Fibroblast of lung (primary cell): ENCODE data around the gene GJD3. TPM values are rescaled to one million over a fixed set of nuclear protein-coding genes. Genes with fewer than 3 reads are reported as not detected.
"Not testable (repeated sequence)": the region's sequence is repeated elsewhere in the genome, so short reads cannot be mapped to it uniquely, and the experiment has no call there.

ENCODE experiments used
- DNase-seq, 2 donors: peaks; one replicate each; pipeline versions ENCODE4 v3.0.0 to v3.0.0-alpha.2; 2010; ENCODE audit warnings: low read depth in 2 of 2
- H2AFZ ChIP-seq: 2 replicates; pipeline ENCODE4 v1.5.1; 2012; ENCODE audit warnings: low read length, control low read depth, inconsistent platforms
- H3K27ac ChIP-seq: 2 replicates; pipeline ENCODE4 v1.5.1; 2011; ENCODE audit warnings: low read length, control low read depth; ENCODE audit not compliant: insufficient read depth
- H3K27me3 ChIP-seq: 2 replicates; pipeline ENCODE4 v1.5.1; 2011; ENCODE audit warnings: mild to moderate bottlenecking, low read length; ENCODE audit not compliant: control insufficient read depth, insufficient read depth
- H3K36me3 ChIP-seq: 2 replicates; pipeline ENCODE4 v1.5.1; 2011; ENCODE audit warnings: low read length; ENCODE audit not compliant: control insufficient read depth, insufficient read depth
- H3K4me1 ChIP-seq: 2 replicates; pipeline ENCODE4 v1.5.1; 2011; ENCODE audit warnings: low read length; ENCODE audit not compliant: control insufficient read depth, insufficient read depth; ENCODE audit errors: extremely low read depth
- H3K4me2 ChIP-seq: 2 replicates; pipeline ENCODE4 v1.5.1; 2011; ENCODE audit warnings: low read length, control low read depth; ENCODE audit not compliant: insufficient read depth; ENCODE audit errors: extremely low read depth
- H3K4me3 ChIP-seq, 4 experiments: fragments of 200-600 bp in 1 of 4; sonication (generic) in 1 of 4; replicated peaks in 1 of 4; 2 replicates each; pipeline ENCODE4 v1.5.1; 2011 to 2016; ENCODE audit warnings: low read length in 4 of 4, low read depth in 3 of 4, mild to moderate bottlenecking in 3 of 4, control low read depth in 2 of 4, inconsistent platforms in 1 of 4, mixed read lengths in 1 of 4; ENCODE audit not compliant: insufficient read depth in 1 of 4; ENCODE audit errors: control extremely low read depth in 1 of 4
- H3K79me2 ChIP-seq: 2 replicates; pipeline ENCODE4 v1.5.1; 2012; ENCODE audit warnings: mild to moderate bottlenecking, low read length, inconsistent platforms; ENCODE audit not compliant: control insufficient read depth, insufficient read depth
- H3K9ac ChIP-seq: 2 replicates; pipeline ENCODE4 v1.5.1; 2011; ENCODE audit warnings: mild to moderate bottlenecking, low read length, control low read depth; ENCODE audit not compliant: insufficient read depth
- H3K9me3 ChIP-seq: 2 replicates; pipeline ENCODE4 v1.5.1; 2012; ENCODE audit warnings: low read depth, low read length; ENCODE audit not compliant: control insufficient read depth, insufficient read depth
- H4K20me1 ChIP-seq: 2 replicates; pipeline ENCODE4 v1.5.1; 2011; ENCODE audit warnings: low read length; ENCODE audit not compliant: control insufficient read depth, insufficient read depth; ENCODE audit errors: extremely low read depth
- CTCF ChIP-seq, 2 donors: IDR thresholded peaks in 1 of 2; conservative IDR thresholded peaks in 1 of 2; 1 replicate in 1 of 2; 2 replicates in 1 of 2; pipeline ENCODE4 v1.5.1; 2011 to 2012; ENCODE audit warnings: low read length in 2 of 2, control low read depth in 1 of 2, inconsistent platforms in 1 of 2, low read depth in 1 of 2, mild to moderate bottlenecking in 1 of 2
- EZH2 ChIP-seq: IDR thresholded peaks from 2 replicates; pipeline ENCODE4 v1.5.1; 2012; ENCODE audit warnings: low read length, control low read depth, mild to moderate bottlenecking; ENCODE audit errors: missing control alignments
- polyA minus RNA-seq: library from RNA; depleted of rRNA, polyadenylated mRNA; stranded (reverse); fragments of >200 nt; gene quantifications from 2 replicates; pipeline ENCODE4 v1.2.3, GENCODE V29; 2011; ENCODE audit warnings: low replicate concordance
- polyA plus RNA-seq, 2 donors: library from polyadenylated mRNA; depleted of rRNA in 1 of 2; stranded (reverse) in 1 of 2; unstranded in 1 of 2; fragments of >200 nt; gene quantifications; 2 replicates each; pipeline ENCODE4 v1.2.1, GENCODE V29; 2011 to 2012; ENCODE audit warnings: missing spikeins in 1 of 2
- total RNA-seq: library from RNA; depleted of rRNA; stranded (reverse); fragments of >200 nt; gene quantifications from 2 replicates; pipeline ENCODE4 v1.2.1, GENCODE V29; 2014

GJD3 gene
- 3.9 and 4.3 TPM in 2 replicates for total RNA-seq
- polyA plus RNA-seq = 0.16 and 0.99 TPM in 2 replicates
- 0.36 TPM in 1 of 2 replicates, not detected in the other for polyA plus RNA-seq (2012)
- polyA minus RNA-seq = 0.63 TPM in 1 of 2 replicates, not detected in the other

GRCh38 chr17:40364121-40364861 lies at the start of gene GJD3:
Gene GJD3 (minus strand): TSS chr17:40364737. CDS start chr17:40363815, 922 bp downstream.
- no peaks in the 10 kb centered on the region for H3K27me3 ChIP-seq
- peak within 1 kb of the TSS; percentile 46 for H2AFZ ChIP-seq
- no peaks in the 10 kb centered on the region for H3K9me3 ChIP-seq
- peak within 1 kb of the TSS; percentile 23 for H3K27ac ChIP-seq
- peak in 1 of 2 donors; percentile 57 for DNase-seq
- no peaks in the 10 kb centered on the region for H3K36me3 ChIP-seq
- H3K79me2 ChIP-seq = no peaks in the 10 kb centered on the region
- H3K4me3 ChIP-seq = peak within 1 kb of the TSS; percentile 30 to 59 (median 54)
- peak within 1 kb of the TSS; percentile 93 for H3K4me2 ChIP-seq
- TF ChIP-seq EZH2 (no peak), CTCF (conservative IDR thresholded peaks at IDR 0.05 in 1 of 2, IDR thresholded peaks at IDR 0.05 in 1 of 2; ENCODE audit: low read depth in 1 of 2, low read length in 2 of 2) (no peak)
- H3K9ac ChIP-seq = peak within 1 kb of the TSS; percentile 55
- peaks cover 5% of the 10 kb centered on the region for H3K4me1 ChIP-seq
- H4K20me1 ChIP-seq = no peaks in the 10 kb centered on the region

- H4K20me1 ChIP-seq, H3K9ac ChIP-seq, H3K4me2 ChIP-seq, H2AFZ ChIP-seq, DNase-seq, H3K27me3 ChIP-seq, H3K4me3 ChIP-seq, H3K9me3 ChIP-seq, H3K4me1 ChIP-seq, H3K36me3 ChIP-seq: not testable (repeated sequence)
- Histone ChIP-seq H3K79me2 (peaks cover 36% of the 10 kb centered on the region), H3K27ac (peak overlapping the region; percentile 46)
These were observed 49.8 kb upstream of the GJD3 start for GRCh38 chr17:40414312-40414711.

- Histone ChIP-seq H3K27me3 (no peaks in the 10 kb centered on the region), H3K9ac (no peak overlapping the region), H3K79me2 (peaks cover 36% of the 10 kb centered on the region), H3K4me1 (peaks cover 5% of the 10 kb centered on the region), H4K20me1 (no peaks in the 10 kb centered on the region), H3K27ac (no peak overlapping the region), H3K4me2 (no peak overlapping the region), H2AFZ (no peak overlapping the region), H3K36me3 (peaks cover 2% of the 10 kb centered on the region), H3K4me3 (no peak overlapping the region), H3K9me3 (no peaks in the 10 kb centered on the region)
- TF ChIP-seq CTCF (conservative IDR thresholded peaks at IDR 0.05 in 1 of 2, IDR thresholded peaks at IDR 0.05 in 1 of 2; ENCODE audit: low read depth in 1 of 2, low read length in 2 of 2) = no peak
- no peak for TF ChIP-seq EZH2
- DNase-seq = no peak
These were observed 48.3 kb upstream of the GJD3 start for GRCh38 chr17:40412880-40413279.
